Suprapubic skin (tissue), 4 donors: ENCODE results near the gene TIMM8B. TPM values are rescaled to one million over a fixed set of nuclear protein-coding genes. Genes with fewer than 3 reads are reported as not detected.

ENCODE experiments used
- DNase-seq, 2 donors: peaks; one replicate each; pipeline ENCODE4 v3.0.0-alpha.2; 2019; ENCODE audit warnings: low spot score in 2 of 2
- H3K27ac ChIP-seq: fragments of 200-600 bp; sonication (generic); one replicate; pipeline ENCODE4 v1.5.1; 2019
- H3K27me3 ChIP-seq: fragments of 200-600 bp; sonication (generic); one replicate; pipeline ENCODE4 v1.5.1; 2019
- H3K36me3 ChIP-seq: fragments of 200-600 bp; sonication (generic); one replicate; pipeline ENCODE4 v1.5.1; 2019
- H3K4me1 ChIP-seq: fragments of 200-600 bp; sonication (generic); one replicate; pipeline ENCODE4 v1.5.1; 2019
- H3K4me3 ChIP-seq: fragments of 200-600 bp; sonication (generic); one replicate; pipeline ENCODE4 v1.5.1; 2019; ENCODE audit warnings: mild to moderate bottlenecking
- H3K9me3 ChIP-seq: fragments of 200-600 bp; sonication (generic); one replicate; pipeline ENCODE4 v1.5.1; 2019
- EP300 ChIP-seq: sonication (generic); formaldehyde crosslinking; IDR thresholded peaks from one replicate; pipeline ENCODE4 v1.6.1; 2017; ENCODE audit warnings: antibody characterized with exemption
- POLR2A ChIP-seq, 2 donors: fragments of 450-650 bp; IDR thresholded peaks; one replicate each; pipeline ENCODE4 v1.6.1; 2017; ENCODE audit warnings: antibody characterized with exemption in 2 of 2, mild to moderate bottlenecking in 2 of 2, moderate library complexity in 2 of 2
- POLR2AphosphoS5 ChIP-seq, 3 donors: sonication (generic); formaldehyde crosslinking; IDR thresholded peaks; one replicate each; pipeline ENCODE4 v1.6.1; 2017; ENCODE audit warnings: antibody characterized with exemption in 3 of 3
- WGBS: methylation state at CpG from one replicate; pipeline ENCODE4 v1.1.5; 2018; 5-methylcytosine and 5-hydroxymethylcytosine counted together
- total RNA-seq, 4 donors: library from RNA; depleted of rRNA; stranded (reverse); fragments of >200 nt; gene quantifications; one replicate each; pipeline ENCODE4 v1.1.0, GENCODE V29; 2016
- TF ChIP-seq, protein P1 (sequence below), 2 donors: fragments of 200-600 bp in 1 of 2; fragments of 450-650 bp in 1 of 2; sonication (generic) in 1 of 2; IDR thresholded peaks; one replicate each; pipeline ENCODE4 v1.5.1; 2016 to 2019; ENCODE audit warnings: antibody characterized with exemption in 2 of 2, mild to moderate bottlenecking in 1 of 2, moderate library complexity in 1 of 2

TIMM8B gene
- total RNA-seq, 4 donors from 2014 or later, result 15.0 to 48.4 (median 37.1) TPM

DNA sequence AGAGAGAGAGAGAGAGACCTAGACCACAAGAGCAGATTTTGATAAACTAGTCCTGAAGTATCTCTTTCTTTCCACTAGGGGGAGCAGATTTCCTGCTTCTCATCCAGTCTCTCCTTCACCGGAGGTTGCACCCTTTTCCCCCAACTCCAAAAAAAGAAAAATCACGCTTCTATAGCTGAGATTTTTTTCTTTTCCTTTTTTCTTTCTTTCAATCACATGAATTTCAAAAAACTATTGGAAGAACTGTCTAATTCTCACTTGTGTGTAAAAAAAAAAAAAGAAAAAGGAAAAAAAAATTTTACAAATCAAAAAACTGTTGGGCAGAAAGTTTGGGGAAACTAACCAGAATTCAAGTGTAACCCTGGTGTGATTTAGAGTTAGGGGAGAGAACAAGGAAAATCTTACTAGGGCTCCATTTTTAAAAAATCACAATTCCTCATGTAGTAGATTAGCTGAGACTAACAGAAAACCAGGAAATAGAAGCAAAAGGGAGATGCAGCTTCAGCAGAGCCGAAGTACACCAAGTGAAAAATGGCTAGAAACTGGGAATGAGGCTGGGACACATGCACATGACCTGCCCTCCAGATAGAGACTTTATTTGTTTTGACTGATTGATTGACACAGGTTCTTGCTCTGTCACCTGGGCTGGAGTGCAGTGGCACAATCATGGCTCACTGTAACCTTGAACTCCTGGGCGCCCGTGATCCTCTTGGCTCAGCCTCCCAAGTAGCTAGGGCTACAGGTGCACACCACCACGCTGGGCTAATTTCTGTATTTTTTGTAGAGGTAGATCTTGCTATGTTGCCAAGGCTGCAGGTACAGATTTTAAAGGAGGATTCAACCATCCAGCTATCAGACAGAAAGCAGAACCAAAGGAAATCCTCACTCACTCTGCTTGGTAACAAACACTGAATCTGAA lies 27.2 kb upstream of the TIMM8B start:
- no peak overlapping the region for H3K27ac ChIP-seq
- DNase-seq, result no peak
- H3K4me1 ChIP-seq, result peaks cover 5% of the 10 kb centered on the region
- no peak overlapping the region for H3K4me3 ChIP-seq
- H3K36me3 ChIP-seq, result no peaks in the 10 kb centered on the region
- WGBS, result 57% methylated on average over 6 of the region's 6 CpGs
- no peaks in the 10 kb centered on the region for H3K27me3 ChIP-seq
- no peaks in the 10 kb centered on the region for H3K9me3 ChIP-seq
- no peak for TF ChIP-seq EP300
- TF ChIP-seq, protein P1, sequence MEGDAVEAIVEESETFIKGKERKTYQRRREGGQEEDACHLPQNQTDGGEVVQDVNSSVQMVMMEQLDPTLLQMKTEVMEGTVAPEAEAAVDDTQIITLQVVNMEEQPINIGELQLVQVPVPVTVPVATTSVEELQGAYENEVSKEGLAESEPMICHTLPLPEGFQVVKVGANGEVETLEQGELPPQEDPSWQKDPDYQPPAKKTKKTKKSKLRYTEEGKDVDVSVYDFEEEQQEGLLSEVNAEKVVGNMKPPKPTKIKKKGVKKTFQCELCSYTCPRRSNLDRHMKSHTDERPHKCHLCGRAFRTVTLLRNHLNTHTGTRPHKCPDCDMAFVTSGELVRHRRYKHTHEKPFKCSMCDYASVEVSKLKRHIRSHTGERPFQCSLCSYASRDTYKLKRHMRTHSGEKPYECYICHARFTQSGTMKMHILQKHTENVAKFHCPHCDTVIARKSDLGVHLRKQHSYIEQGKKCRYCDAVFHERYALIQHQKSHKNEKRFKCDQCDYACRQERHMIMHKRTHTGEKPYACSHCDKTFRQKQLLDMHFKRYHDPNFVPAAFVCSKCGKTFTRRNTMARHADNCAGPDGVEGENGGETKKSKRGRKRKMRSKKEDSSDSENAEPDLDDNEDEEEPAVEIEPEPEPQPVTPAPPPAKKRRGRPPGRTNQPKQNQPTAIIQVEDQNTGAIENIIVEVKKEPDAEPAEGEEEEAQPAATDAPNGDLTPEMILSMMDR (IDR thresholded peaks at IDR 0.05), result peak; percentile 50 to 56

DNA sequence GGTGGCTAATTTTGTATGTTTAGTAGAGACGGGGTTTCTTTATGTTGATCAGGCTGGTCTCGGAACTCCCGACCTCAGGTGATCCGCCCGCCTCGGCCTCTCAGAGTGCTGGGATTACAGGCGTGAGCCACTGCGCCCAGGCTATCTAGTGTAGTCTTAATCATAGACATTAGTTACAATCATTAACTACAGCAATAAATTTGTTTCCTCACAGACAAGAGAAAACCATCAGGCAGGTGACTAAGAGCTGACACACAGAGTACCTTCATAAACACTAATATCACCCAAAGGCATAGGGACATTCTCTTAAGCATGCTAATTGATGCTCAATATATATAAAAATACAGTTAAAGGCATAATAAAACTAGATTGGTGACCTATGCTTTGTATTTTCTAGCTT lies 19.5 kb upstream of the TIMM8B start:
- Histone ChIP-seq H3K36me3 (peaks cover 10% of the 10 kb centered on the region), H3K4me3 (no peak overlapping the region), H3K9me3 (no peaks in the 10 kb centered on the region), H3K27ac (no peak overlapping the region), H3K27me3 (no peaks in the 10 kb centered on the region), H3K4me1 (no peaks in the 10 kb centered on the region)
- no peak for DNase-seq
- WGBS, result 95% methylated on average over 8 of the region's 8 CpGs
- TF ChIP-seq POLR2A (IDR thresholded peaks at IDR 0.05) (no peak), EP300 (no peak), POLR2AphosphoS5 (IDR thresholded peaks at IDR 0.05) (no peak)
- TF ChIP-seq, protein P1 (IDR thresholded peaks at IDR 0.05), result no peak

DNA sequence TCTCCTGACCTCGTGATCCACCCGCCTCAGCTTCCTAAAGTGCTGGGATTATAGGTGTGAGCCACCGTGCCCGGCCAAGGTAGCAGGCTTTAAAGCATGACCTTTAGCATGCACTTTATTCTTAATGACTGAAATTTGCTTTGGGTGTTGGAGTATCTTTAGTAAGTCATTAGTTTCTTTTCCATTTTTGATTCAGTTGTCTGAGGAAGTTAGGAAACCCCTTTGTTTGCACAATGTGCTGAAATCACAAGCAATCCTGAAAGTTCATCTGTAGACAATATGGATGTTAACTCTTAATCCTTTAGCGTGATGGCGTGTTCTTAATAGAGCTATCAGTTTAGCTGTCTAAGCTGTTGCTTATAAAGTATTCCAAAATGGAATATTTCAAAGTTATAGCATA lies 16.9 kb upstream of the TIMM8B start:
- DNase-seq, result no peak
- WGBS, result 75% methylated on average over 6 of the region's 6 CpGs

DNA sequence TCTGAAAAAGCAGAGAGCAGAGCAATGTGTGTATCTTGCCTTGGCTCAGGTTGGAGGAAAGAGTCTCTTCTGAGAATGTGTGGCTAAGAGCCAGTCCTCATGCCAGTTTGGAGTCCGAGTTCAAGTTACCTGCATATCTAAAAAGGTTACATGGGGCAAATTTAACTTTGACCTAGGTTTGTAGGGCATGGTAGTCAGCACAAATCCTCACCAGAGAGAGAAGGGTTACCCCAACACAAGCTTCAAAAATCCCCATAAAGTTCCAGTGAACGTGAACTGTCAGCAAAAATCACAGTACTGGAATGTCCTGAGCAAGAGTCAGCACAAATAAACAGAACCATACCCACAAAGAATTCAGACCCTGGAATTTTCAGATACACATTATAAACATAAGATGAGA lies 13.9 kb upstream of the TIMM8B start:
- DNase-seq, result no peak
- TF ChIP-seq, protein P1 (IDR thresholded peaks at IDR 0.05), result no peak
- TF ChIP-seq POLR2AphosphoS5 (IDR thresholded peaks at IDR 0.05) (no peak), EP300 (no peak), POLR2A (IDR thresholded peaks at IDR 0.05) (no peak)
- WGBS, result 78% methylated on average over 2 of the region's 2 CpGs
- no peaks in the 10 kb centered on the region for H3K27me3 ChIP-seq
- H3K36me3 ChIP-seq, result peaks cover 23% of the 10 kb centered on the region
- no peak overlapping the region for H3K27ac ChIP-seq
- no peaks in the 10 kb centered on the region for H3K9me3 ChIP-seq
- no peak overlapping the region for H3K4me3 ChIP-seq
- no peaks in the 10 kb centered on the region for H3K4me1 ChIP-seq

More for the DNA sequence above, 16.9 kb upstream of the TIMM8B start:
- Histone ChIP-seq H3K4me3 (no peak overlapping the region), H3K9me3 (no peaks in the 10 kb centered on the region), H3K4me1 (no peaks in the 10 kb centered on the region), H3K36me3 (peaks cover 9% of the 10 kb centered on the region), H3K27ac (no peak overlapping the region), H3K27me3 (no peaks in the 10 kb centered on the region)
- TF ChIP-seq, protein P1 (IDR thresholded peaks at IDR 0.05), result no peak
- TF ChIP-seq POLR2A (IDR thresholded peaks at IDR 0.05) (no peak), EP300 (no peak), POLR2AphosphoS5 (IDR thresholded peaks at IDR 0.05) (no peak)

DNA sequence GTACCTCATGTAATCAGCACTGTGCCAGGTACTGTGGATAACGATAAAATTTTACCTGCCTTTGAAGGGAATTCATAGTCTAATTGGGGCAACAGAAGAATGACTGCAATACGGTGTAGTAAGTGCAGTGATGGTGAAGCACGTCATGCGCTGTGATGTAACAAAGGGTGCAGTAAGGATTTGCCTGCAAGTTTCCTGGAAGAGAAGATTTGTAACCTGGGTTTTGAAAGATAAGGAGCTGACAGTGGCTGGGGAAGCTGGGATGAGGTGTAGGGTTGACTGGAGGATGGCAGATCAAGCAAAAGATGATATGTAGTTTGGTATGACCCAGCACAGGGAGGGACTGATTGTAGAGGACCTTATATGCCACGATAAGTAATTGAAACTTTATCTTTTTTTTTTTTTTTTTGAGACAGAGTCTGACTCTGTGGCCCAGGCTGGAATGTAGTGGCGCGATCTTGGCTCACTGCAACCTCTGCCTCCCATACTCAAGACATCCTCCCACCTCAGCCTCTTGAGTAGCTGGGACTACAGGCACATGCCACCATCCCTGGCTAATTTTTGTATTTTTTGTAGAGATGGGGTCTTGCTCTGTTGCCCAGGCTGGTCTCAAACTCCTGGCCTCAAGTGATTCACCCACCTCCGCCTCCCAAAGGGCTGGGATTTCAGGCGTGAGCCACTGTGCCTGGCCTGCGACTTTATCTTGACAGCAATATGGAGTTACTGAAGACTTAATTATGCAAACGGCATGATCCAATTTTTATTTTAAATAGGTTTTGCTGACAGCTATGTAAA lies 11.4 kb upstream of the TIMM8B start:
- no peaks in the 10 kb centered on the region for H3K27me3 ChIP-seq
- TF ChIP-seq POLR2A (IDR thresholded peaks at IDR 0.05), result no peak
- TF ChIP-seq, protein P1 (IDR thresholded peaks at IDR 0.05), result no peak
- TF ChIP-seq EP300, result no peak
- no peak for TF ChIP-seq POLR2AphosphoS5 (IDR thresholded peaks at IDR 0.05)
- peaks cover 44% of the 10 kb centered on the region for H3K36me3 ChIP-seq
- no peak overlapping the region for H3K27ac ChIP-seq
- no peak overlapping the region for H3K4me3 ChIP-seq
- no peaks in the 10 kb centered on the region for H3K4me1 ChIP-seq
- DNase-seq, result no peak
- 90% methylated on average over 11 of the region's 11 CpGs for WGBS
- no peaks in the 10 kb centered on the region for H3K9me3 ChIP-seq
